Motor neuron (in vitro differentiated cells): ENCODE measurements around the gene COX19. TPM values are rescaled to one million over a fixed set of nuclear protein-coding genes. Genes with fewer than 3 reads are reported as not detected.
"Not testable (repeated sequence)": the region's sequence is repeated elsewhere in the genome, so short reads cannot be mapped to it uniquely, and the experiment has no call there.

Source experiments
- ATAC-seq, 8 experiments: fragments of 200-7000 bp; cut with Tn5 transposase; replicated peaks in 6 of 8; 2 replicates each; pipeline ENCODE4 v1.8.0; 2021; ENCODE audit warnings: mild to moderate bottlenecking in 8 of 8, moderate library complexity in 8 of 8
- H3K27ac ChIP-seq, 2 donors: fragments of 250-450 bp; sonication (Bioruptor Pico); 2 replicates each; pipeline ENCODE4 v1.9.0; 2021; ENCODE audit warnings: antibody characterized with exemption in 2 of 2, mild to moderate bottlenecking in 2 of 2, moderate library complexity in 1 of 2
- H3K4me1 ChIP-seq, 2 donors: fragments of 250-450 bp; sonication (Bioruptor Pico); replicated peaks in 1 of 2; 2 replicates each; pipeline ENCODE4 v1.6.1; 2021; ENCODE audit warnings: antibody characterized with exemption in 2 of 2, mild to moderate bottlenecking in 2 of 2, moderate library complexity in 1 of 2
- H3K4me3 ChIP-seq, 5 donors: fragments of 250-450 bp; sonication (Bioruptor Pico); 2 replicates each; pipeline ENCODE4 v1.9.0; 2021; ENCODE audit warnings: antibody characterized with exemption in 5 of 5, mild to moderate bottlenecking in 5 of 5, moderate library complexity in 4 of 5
- WGBS, 10 experiments: fragments of 450-650 bp; shearing (Covaris generic); methylation state at CpG; one replicate each; pipeline ENCODE4 v1.0.0; 2022; 5-methylcytosine and 5-hydroxymethylcytosine counted together
- in situ Hi-C, 9 experiments: fragments of 400-800 bp; cut with MboI; loops; one replicate each; pipeline ENCODE4 v1.15.0; 2021; ENCODE audit warnings: low sequenced_read_pairs in 9 of 9, low pct_unique_long_range_greater_than_20kb in 2 of 9; ENCODE audit not compliant: unreplicated experiment in 9 of 9
- total RNA-seq, 8 experiments: library from RNA; unstranded; fragments of 300-600 nt; gene quantifications; 2 replicates each; pipeline versions ENCODE4 v1.2.3 to v1.2.4, GENCODE V29; 2022

Gene COX19
- total RNA-seq, 8 experiments from 2014 or later, result 4.7 to 13.9 (median 10.3) TPM

DNA sequence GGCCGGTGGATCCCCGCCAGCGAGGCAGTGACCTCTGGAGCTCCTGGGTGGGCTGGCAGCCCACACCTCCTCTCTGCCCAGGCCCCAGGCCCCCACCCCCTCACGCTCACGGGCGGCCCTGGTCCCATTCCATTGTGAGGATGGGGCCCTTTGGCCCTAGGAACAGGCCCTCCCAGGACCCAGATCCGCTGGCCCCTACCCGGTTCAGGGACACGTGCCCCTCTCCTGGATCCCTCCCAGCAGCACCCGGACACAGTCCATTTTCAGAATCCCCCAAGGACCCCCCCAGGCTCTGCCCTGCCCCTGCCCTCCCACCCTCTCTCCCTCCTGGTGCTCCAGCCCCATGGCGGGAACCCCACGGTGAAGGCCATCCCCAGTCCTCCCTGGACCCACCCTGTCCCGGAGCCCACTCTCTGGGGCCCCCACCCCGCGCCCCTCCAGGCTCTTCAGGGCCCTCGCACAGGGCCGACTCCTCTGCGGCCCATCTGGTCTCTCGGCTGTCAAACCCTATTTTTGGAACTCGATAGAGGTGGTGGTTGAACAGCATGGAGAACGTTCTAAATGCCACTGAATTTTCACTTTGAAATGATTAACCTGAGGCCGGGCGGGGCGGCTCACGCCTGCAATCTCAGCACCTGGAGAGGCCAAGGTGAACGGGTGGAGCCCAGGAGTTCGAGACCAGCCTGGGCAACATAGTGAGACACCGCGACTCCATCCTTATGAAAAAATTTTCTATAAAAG, 28.9 kb downstream of the COX19 start:
- ATAC-seq, result no peak
- in situ Hi-C loops, result no loop called here
- 28 to 100% (median 95%) methylated on average over 1 to 10 of the region's 29 CpGs; no CpG with 5 or more reads in 4 of the 10 experiments for WGBS, 10 experiments
- no peaks in the 10 kb centered on the region for H3K4me1 ChIP-seq
- H3K4me3 ChIP-seq, result no peak overlapping the region
- H3K27ac ChIP-seq, result no peak overlapping the region

DNA sequence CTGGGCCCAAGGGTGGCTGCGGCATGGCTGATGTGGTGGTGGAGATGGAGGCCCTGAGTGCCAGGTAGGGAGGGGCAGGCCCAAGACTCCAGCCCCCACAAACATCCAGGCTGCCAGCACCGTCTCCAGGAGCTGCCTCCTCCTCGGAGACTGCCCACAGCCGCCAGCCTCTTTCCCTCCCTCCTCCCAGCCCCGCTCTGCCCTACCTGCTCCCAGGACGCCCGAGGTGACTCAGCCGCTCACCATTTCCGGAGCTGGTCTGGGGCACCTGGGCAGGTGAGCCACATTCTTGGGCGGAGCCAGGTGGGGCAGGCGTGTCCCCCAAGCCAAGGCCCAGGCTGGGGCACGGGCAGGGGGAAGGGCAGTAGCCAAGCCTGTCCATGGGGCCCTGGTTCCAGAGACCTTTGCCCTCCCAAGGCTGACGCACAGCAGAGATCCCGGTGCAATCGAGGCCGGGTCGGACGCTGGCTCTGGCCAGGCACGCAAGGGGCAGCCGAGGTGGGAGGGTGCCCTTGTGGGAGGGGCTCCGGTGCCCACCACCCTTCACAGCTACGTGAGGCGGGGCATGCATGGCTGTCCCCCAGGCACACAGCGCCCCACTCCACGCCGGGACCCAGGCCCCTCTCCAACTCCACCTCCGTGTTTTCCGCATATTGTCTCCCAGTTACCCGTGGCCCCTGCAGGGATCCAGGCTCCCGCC, 29.6 kb downstream of the COX19 start:
- in situ Hi-C loops, result no loop called here
- peak in 2 of 8 experiments; percentile 21 to 24 for ATAC-seq
- no peak overlapping the region for H3K4me3 ChIP-seq
- H3K27ac ChIP-seq, result no peak overlapping the region
- WGBS, 10 experiments, result 80% methylated on average over 1 of the region's 30 CpGs; no CpG with 5 or more reads in 9 of the 10 experiments
- H3K4me1 ChIP-seq, result no peaks in the 10 kb centered on the region

DNA sequence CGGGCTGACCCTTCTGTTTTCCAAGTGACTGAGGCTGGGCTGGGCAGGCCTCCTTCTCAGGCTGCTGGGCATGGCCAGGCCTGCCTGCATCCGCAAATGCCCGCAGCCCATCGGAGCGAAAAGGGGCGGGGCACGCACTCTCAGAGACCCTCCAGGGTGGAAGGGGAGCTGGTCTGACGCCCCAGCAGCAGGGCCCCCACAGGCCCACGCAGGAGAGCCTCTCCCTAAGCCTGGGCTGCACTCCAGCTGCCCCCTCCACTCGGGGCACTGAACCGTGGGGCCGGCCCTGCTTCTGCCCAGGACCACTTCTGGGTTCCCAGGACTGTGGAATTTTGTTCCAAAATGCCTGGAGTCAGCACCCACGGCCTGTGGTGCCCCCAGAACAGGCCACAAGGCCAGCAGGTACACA, 30.2 kb downstream of the COX19 start:
- ATAC-seq, result peak in 1 of 8 experiments; percentile 17
- WGBS, 10 experiments, result 40 to 70% methylated on average over 1 to 2 of the region's 13 CpGs; no CpG with 5 or more reads in 8 of the 10 experiments
- in situ Hi-C loops, result no loop called here
- H3K4me3 ChIP-seq, result no peak overlapping the region
- H3K4me1 ChIP-seq, result no peaks in the 10 kb centered on the region
- H3K27ac ChIP-seq, result no peak overlapping the region

DNA sequence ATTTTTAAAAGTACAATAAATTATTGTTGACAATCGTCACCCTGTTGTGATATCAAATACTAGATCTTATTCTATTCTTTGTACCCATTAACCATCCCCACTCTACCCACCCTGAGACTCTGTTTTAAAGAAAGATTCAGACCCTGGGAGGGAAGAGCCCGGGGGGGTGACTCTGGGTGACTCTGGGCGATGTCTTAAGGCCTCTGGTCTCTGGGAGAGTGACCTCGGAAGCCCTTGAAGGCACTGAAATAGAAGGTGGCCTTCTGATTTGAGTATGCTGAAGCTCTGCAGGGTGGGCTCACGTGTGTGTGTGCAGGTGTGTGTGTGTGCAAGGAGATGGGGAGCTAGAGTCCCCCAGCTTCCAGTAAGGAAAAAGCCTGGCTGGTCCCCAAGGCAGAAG, 30.6 kb downstream of the COX19 start:
- H3K4me1 ChIP-seq, result no peaks in the 10 kb centered on the region
- H3K27ac ChIP-seq, result no peak overlapping the region
- ATAC-seq, result no peak
- 38 to 100% (median 75%) methylated on average over 1 to 3 of the region's 5 CpGs; no CpG with 5 or more reads in 2 of the 10 experiments for WGBS, 10 experiments
- in situ Hi-C loops, result no loop called here
- no peak overlapping the region for H3K4me3 ChIP-seq

DNA sequence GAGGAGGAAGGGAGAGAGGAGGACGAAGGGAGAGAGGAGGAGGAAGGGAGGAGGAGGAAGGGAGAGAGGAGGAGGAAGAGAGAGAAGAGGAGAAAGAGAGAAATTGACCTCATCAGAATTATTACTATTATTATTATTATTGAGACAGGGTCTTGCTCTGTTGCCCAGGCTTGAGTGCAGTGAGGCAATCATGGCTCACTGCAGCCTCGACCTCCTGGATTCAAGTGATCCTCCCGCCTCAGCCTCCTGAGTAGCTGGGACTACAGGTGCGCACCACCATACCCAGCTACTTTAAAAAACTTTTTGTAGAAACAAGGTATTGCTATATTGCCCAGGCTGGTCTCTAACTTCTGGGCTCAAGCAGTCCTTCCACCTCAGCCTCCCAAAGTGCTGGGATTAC, 31.6 kb downstream of the COX19 start:
- 0 to 100% (median 70%) methylated on average over 1 to 3 of the region's 4 CpGs; no CpG with 5 or more reads in 5 of the 10 experiments for WGBS, 10 experiments

DNA sequence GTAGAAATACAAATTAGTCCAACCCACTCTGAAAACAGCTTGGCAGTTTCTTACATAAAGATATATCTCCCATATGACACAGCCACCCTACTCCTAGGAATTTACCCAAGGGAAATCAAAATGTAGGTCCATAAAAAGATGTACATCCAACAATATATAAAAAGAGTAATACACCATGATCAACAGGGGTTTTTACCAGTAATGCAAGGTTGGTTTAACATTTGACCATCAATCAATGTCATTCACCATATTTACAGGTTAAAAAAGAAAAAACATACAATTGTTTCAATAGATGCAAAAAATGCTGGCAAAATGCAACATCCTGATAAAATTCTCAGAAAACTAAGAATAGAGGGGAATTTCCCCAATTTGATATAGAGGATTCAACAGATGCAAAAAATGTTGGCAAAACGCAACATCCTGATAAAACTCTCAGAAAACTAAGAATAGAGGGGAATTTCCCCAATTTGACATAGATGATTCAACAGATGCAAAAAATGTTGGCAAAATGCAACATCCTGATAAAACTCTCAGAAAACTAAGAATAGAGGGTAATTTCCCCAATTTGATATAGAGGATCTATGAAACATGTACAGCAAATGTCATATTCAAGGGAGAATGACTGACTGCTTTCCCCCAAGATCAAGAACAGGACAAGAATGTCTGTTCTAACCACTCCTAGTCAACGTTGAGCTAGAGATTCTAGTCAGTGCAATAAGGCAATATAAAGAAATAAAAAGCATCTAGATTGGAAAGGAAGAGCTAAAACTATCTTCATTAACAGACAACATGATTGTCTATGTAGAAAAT, 34.5 kb downstream of the COX19 start:
- 19 to 91% (median 63%) methylated on average over 1 to 2 of the region's 2 CpGs; no CpG with 5 or more reads in 1 of the 10 experiments for WGBS, 10 experiments

More for the DNA sequence above, 31.6 kb downstream of the COX19 start:
- H3K27ac ChIP-seq, ATAC-seq, H3K4me1 ChIP-seq, H3K4me3 ChIP-seq, in situ Hi-C loops: not testable (repeated sequence)

DNA sequence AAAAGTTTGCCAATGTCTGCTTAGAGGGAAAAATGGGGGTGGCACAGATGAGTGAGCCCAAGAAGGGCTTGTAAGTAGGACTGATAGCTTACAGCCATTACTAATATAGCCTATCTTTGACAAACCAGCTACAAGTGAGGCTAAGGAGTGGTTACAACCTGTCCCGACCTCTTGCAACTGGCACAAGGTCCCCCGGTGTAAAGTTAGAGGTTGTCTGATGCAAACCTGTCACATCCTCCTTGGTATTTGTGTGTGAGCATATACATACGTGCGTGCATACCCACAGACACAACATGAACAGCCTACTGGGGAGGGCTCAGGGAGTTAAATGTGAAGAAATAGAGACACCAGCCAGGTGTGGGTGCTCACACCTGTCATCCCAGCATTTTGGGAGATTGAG, 35.5 kb downstream of the COX19 start:
- WGBS, 10 experiments, result 63 to 100% (median 90%) methylated on average over 1 to 4 of the region's 4 CpGs; no CpG with 5 or more reads in 4 of the 10 experiments
- in situ Hi-C loops, result no loop called here

More for the DNA sequence above, 34.5 kb downstream of the COX19 start:
- Histone ChIP-seq H3K4me3 (no peak overlapping the region), H3K27ac (no peak overlapping the region), H3K4me1 (no peaks in the 10 kb centered on the region)
- ATAC-seq, result no peak
- in situ Hi-C loops, result no loop called here

DNA sequence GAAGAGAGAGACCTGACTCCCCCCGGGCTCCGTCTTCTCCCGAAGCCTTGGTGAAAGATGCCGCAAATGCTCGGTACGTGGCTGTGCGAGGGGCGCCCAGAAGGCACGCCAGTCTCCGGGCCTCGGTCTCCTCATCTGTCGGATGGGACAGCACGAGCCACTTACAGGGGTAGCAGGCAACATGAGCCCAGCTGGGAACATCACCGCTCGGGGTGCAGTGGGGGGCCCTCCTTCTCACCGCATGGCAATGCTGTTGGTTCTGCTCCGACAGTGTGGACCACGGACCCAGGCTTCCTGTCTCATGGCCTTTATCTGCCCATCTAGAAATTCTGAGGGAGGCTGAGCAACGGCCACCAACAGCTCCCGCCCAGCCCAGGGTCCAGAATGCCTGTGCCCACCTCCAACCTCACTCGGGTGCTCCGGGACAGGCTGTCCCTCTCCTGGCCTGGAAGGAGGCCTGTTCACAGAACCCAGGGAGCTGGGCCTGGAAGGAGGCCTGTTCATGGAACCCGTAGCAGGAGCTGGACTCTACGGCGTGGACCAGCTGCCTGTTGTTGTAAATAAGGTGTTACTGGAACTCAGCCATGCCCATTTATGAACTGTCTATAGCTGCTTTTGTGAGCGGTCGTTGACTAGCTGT, 36.7 kb downstream of the COX19 start:
- in situ Hi-C loops, result no loop called here
- Histone ChIP-seq H3K27ac (no peak overlapping the region), H3K4me3 (no peak overlapping the region), H3K4me1 (no peaks in the 10 kb centered on the region)
- no peak for ATAC-seq
- 59 to 100% (median 97%) methylated on average over 2 to 11 of the region's 27 CpGs; no CpG with 5 or more reads in 4 of the 10 experiments for WGBS, 10 experiments

More for the DNA sequence above, 35.5 kb downstream of the COX19 start:
- H3K27ac ChIP-seq, result no peak overlapping the region
- ATAC-seq, result no peak
- H3K4me3 ChIP-seq, result no peak overlapping the region
- no peaks in the 10 kb centered on the region for H3K4me1 ChIP-seq

DNA sequence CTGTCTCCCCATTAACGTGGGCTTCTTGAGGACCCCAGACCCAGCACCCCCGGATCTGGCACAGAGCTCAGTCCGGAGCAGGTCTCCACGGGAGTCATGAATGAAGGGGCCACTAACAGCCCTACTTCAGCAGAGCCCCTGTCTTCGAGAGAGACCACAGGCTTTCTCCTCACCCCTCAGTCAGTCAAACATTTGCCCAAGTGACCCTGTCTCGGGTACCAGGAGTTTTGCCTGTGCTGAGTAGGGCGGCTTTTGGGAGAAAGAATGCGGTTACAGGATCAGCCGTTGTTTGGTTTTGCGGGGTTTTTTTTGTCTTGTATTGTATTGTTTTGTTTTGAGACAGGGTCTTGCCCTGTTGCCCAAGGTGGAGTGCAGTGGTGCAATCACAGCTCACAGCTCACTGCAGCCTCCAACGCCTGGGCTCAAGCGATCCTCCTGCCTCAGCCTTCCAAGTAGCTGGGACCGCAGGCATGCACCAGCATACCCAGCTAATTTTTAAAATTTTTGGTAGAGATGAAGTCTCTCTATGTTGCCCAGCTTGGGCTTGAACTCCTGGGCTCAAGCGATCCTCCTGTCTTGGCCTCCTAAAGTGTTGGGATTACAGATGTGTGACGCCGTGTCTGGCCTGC, 37.4 kb downstream of the COX19 start:
- in situ Hi-C loops, result no loop called here
- no peaks in the 10 kb centered on the region for H3K4me1 ChIP-seq
- no peak for ATAC-seq
- WGBS, 10 experiments, result 70 to 100% (median 79%) methylated on average over 2 to 14 of the region's 16 CpGs; no CpG with 5 or more reads in 5 of the 10 experiments
- H3K4me3 ChIP-seq, result no peak overlapping the region
- H3K27ac ChIP-seq, result no peak overlapping the region

DNA sequence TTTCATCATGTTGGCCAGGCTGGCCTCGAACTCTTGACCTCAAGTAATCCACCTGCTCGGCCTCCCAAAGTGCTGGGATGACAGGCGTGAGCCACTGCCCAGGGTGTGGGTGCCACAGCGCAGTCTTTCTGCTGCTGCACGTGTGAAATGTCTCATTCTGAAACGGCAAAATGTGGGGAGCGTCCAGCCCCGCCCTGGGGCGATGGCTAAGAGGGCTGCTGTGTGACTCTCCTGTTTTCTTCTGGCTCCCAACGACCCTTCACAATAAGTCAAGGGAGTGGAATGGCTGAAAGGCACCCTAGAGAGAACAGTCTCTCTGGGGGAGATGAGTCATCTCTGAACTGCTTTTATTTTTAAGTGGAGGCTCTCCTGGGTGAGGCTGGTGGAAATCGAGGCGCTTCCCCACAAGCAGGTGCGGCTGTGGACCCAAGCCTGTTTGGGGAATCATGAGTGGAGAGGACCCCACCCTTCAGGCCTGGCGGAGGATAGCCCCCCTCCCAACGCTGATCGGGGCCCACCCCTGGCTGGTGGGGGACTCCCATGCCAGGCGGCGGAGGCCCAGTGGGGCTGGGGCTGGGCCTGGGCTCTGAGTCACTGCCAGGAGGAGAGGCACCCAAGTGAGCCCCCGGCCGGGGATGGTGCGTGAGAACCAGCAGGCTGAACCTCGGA, 38.8 kb downstream of the COX19 start:
- Histone ChIP-seq H3K4me3 (no peak overlapping the region), H3K4me1 (no peaks in the 10 kb centered on the region), H3K27ac (no peak overlapping the region)
- 20 to 100% (median 80%) methylated on average over 1 to 2 of the region's 22 CpGs; no CpG with 5 or more reads in 5 of the 10 experiments for WGBS, 10 experiments
- peak in 4 of 8 experiments; percentile 16 to 60 (median 28) for ATAC-seq
- in situ Hi-C loops, result no loop called here

DNA sequence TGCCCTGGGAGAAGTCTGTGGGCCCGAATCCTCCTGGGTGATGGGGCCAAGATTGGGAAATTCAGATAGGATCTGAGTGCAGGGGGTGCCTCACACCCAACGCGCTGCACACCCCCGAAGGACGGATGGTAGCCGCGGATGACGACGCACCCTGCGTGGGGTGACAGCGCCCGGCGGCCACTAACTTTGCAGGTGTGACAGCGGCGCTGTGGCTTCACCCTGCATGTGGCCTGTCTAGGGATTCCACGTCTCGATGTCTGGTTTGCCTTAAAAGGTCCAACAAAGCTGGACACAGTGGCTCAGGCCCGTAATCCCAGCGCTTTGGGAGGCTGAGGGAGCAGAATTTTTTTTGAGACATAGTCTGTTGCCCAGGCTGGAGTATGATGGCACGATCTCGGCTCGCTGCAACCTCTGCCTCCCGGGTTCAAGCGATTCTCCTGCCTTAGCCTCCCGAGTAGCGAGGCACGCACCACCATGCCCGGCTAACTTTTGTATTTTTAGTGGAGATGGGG, 39.4 kb downstream of the COX19 start:
- 80 to 100% (median 93%) methylated on average over 1 to 10 of the region's 28 CpGs; no CpG with 5 or more reads in 5 of the 10 experiments for WGBS, 10 experiments

More for the DNA sequence above, 39.4 kb downstream of the COX19 start:
- Histone ChIP-seq H3K4me1 (no peaks in the 10 kb centered on the region), H3K27ac (no peak overlapping the region), H3K4me3 (no peak overlapping the region)
- in situ Hi-C loops, result no loop called here
- ATAC-seq, result no peak
